Lung (tissue), 16 donors: ENCODE results near the gene KCNQ2. TPM values are rescaled to one million over a fixed set of nuclear protein-coding genes. Genes with fewer than 3 reads are reported as not detected.

Experiments used
- ATAC-seq: fragments of 200-7000 bp; cut with Tn5 transposase; one replicate; pipeline ENCODE4 v1.9.1; 2020; ENCODE audit warnings: moderate number of reproducible peaks; ENCODE audit not compliant: insufficient read depth, low FRiP score
- DNase-seq, 3 donors: peaks; one replicate each; pipeline ENCODE4 v3.0.0-alpha.2; 2013 to 2017
- H3K27ac ChIP-seq, 2 donors: one replicate each; pipeline ENCODE4 v1.5.1; 2013; ENCODE audit warnings: mild to moderate bottlenecking in 2 of 2, moderate library complexity in 2 of 2, control low read depth in 1 of 2, inconsistent platforms in 1 of 2, low read depth in 1 of 2, low read length in 1 of 2
- H3K27me3 ChIP-seq, 3 donors: one replicate each; pipeline ENCODE4 v1.5.1; 2013; ENCODE audit warnings: low read length in 2 of 3; ENCODE audit not compliant: control insufficient read depth in 3 of 3, insufficient read depth in 3 of 3
- H3K36me3 ChIP-seq, 4 donors: one replicate each; pipeline ENCODE4 v1.5.1; 2013; ENCODE audit warnings: low read length in 4 of 4, mild to moderate bottlenecking in 1 of 4, moderate library complexity in 1 of 4; ENCODE audit not compliant: control insufficient read depth in 4 of 4, insufficient read depth in 4 of 4
- H3K4me1 ChIP-seq, 5 donors: one replicate each; pipeline ENCODE4 v1.5.1; 2013; ENCODE audit warnings: low read length in 5 of 5, mild to moderate bottlenecking in 2 of 5, moderate library complexity in 1 of 5; ENCODE audit not compliant: control insufficient read depth in 5 of 5, insufficient read depth in 5 of 5
- H3K4me3 ChIP-seq: one replicate; pipeline ENCODE4 v1.5.1; 2013; ENCODE audit warnings: mild to moderate bottlenecking, control low read depth, moderate library complexity
- H3K9ac ChIP-seq, 2 donors: one replicate each; pipeline ENCODE4 v1.5.1; 2013; ENCODE audit warnings: low read length in 2 of 2, control low read depth in 1 of 2; ENCODE audit not compliant: insufficient read depth in 1 of 2
- H3K9me3 ChIP-seq, 4 donors: one replicate each; pipeline ENCODE4 v1.5.1; 2013; ENCODE audit warnings: low read length in 3 of 4, mild to moderate bottlenecking in 1 of 4, moderate library complexity in 1 of 4; ENCODE audit not compliant: control insufficient read depth in 4 of 4, insufficient read depth in 3 of 4
- WGBS, 2 donors: extraction: QIAGEN DNeasy Blood & Tissue Kit; methylation state at CpG; one replicate each; pipeline ENCODE4 v1.1.7; 2013; 5-methylcytosine and 5-hydroxymethylcytosine counted together
- long read RNA-seq, 5 donors: transcript quantifications; one replicate each; lab custom pipeline, GENCODE V29; 2026
- polyA plus RNA-seq, 2 donors: library from polyadenylated mRNA; stranded (reverse); fragments of 200-250 nt; gene quantifications; one replicate each; pipeline ENCODE4 v1.2.1, GENCODE V29; 2013
- total RNA-seq, 2 donors: library from RNA; depleted of rRNA in 1 of 2; stranded (reverse); fragments of >200 nt in 1 of 2; gene quantifications; one replicate each; pipeline ENCODE4 v1.2.1, GENCODE V29; 2014 to 2021
- TF ChIP-seq, protein P1 (sequence below): IDR thresholded peaks from 2 replicates; pipeline ENCODE4 v1.5.1; 2012; ENCODE audit warnings: mild to moderate bottlenecking; ENCODE audit errors: control extremely low read depth, extremely low read depth
- donor health status: control.
- donor health status: control.
- donor health status: Bipolar disorder and iron deficiency.
- donor health status: healthy.
- donor health status: DM: yes; HTN: yes; CAD: no.

Gene KCNQ2
- total RNA-seq (1 to 10 TPM in 1 of 2 donors, under 1 TPM in 1; 0.28 to 6.8 TPM), polyA plus RNA-seq (under 1 TPM in 1 of 2 donors, not detected in 1; 0.18 TPM)
- long read RNA-seq, donor 1, transcript KCNQ2-201 (8 exons, 1,426 nt): major isoform, 6 of 7 reads
- long read RNA-seq, donor 1, partial matches to known transcripts: 0 of 7 reads
- long read RNA-seq, donor 1, other reads (novel, unspliced or antisense): 0 of 7 reads
- long read RNA-seq, donor 2, partial matches to known transcripts: 0 of 3 reads
- long read RNA-seq, donor 2, other reads (novel, unspliced or antisense): 0 of 3 reads
- long read RNA-seq, donor 3, transcript KCNQ2-201 (8 exons, 1,426 nt): major isoform, 7 of 8 reads
- long read RNA-seq, donor 3, partial matches to known transcripts: 0 of 8 reads
- long read RNA-seq, donor 3, other reads (novel, unspliced or antisense): 0 of 8 reads
- long read RNA-seq, donor 4, transcript KCNQ2-201 (8 exons, 1,426 nt): major isoform, 7 of 7 reads
- long read RNA-seq, donor 4, partial matches to known transcripts: 0 of 7 reads
- long read RNA-seq, donor 4, other reads (novel, unspliced or antisense): 0 of 7 reads
- long read RNA-seq, donor 5, transcript KCNQ2-201 (8 exons, 1,426 nt): major isoform, 14 of 14 reads
- long read RNA-seq, donor 5, partial matches to known transcripts: 0 of 14 reads
- long read RNA-seq, donor 5, other reads (novel, unspliced or antisense): 0 of 14 reads

GRCh38 chr20:63471981-63472831 lies at the start of gene KCNQ2:
Gene KCNQ2 (minus strand): TSS chr20:63472655. CDS start chr20:63472463, 192 bp downstream.
- Histone ChIP-seq H3K9ac (no peak within 1 kb of the TSS), H3K4me1 (peaks cover 0 to 14% (median 0%) of the 10 kb centered on the region in 5 donors), H3K27me3 (peaks cover 27 to 44% (median 30%) of the 10 kb centered on the region in 3 donors), H3K4me3 (no peak within 1 kb of the TSS), H3K36me3 (no peaks in the 10 kb centered on the region), H3K9me3 (peaks cover 0 to 7% (median 0%) of the 10 kb centered on the region in 4 donors), H3K27ac (no peak within 1 kb of the TSS)
- 0 to 1% methylated on average over 75 to 110 of the region's 111 CpGs for WGBS, 2 donors
- DNase-seq (peak; percentile 17 to 51 (median 50)), ATAC-seq (no peak)
- TF ChIP-seq, protein P1, sequence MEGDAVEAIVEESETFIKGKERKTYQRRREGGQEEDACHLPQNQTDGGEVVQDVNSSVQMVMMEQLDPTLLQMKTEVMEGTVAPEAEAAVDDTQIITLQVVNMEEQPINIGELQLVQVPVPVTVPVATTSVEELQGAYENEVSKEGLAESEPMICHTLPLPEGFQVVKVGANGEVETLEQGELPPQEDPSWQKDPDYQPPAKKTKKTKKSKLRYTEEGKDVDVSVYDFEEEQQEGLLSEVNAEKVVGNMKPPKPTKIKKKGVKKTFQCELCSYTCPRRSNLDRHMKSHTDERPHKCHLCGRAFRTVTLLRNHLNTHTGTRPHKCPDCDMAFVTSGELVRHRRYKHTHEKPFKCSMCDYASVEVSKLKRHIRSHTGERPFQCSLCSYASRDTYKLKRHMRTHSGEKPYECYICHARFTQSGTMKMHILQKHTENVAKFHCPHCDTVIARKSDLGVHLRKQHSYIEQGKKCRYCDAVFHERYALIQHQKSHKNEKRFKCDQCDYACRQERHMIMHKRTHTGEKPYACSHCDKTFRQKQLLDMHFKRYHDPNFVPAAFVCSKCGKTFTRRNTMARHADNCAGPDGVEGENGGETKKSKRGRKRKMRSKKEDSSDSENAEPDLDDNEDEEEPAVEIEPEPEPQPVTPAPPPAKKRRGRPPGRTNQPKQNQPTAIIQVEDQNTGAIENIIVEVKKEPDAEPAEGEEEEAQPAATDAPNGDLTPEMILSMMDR: no peak

DNA sequence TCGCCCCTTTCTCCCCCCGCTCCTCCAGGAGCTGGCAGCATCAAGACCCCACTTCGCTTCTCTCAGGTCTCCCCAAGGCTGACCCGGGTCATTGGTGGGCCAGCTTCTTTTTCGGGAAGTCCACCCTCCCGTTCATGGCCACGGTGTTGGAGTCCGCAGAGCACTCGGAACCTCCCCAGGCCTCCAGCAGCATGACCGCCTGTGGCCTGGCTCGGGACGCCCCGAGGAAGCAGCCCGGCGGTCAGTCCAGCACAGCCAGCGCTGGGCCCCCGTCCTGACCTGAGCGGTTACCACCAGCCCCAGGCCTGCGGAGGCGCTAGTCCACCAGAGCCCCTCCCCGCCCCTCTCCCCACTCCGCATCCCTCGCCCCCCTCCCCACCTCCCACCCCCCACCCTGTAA lies 49.1 kb upstream of the KCNQ2 start:
- ATAC-seq (no peak), DNase-seq (peak in 1 of 3 donors; percentile 11)
- no peaks in the 10 kb centered on the region for H3K27me3 ChIP-seq
- TF ChIP-seq, protein P1: no peak
- WGBS, 2 donors: 52 to 68% methylated on average over 23 of the region's 23 CpGs
- peaks cover 0 to 22% (median 14%) of the 10 kb centered on the region in 4 donors for H3K36me3 ChIP-seq
- peaks cover 0 to 24% (median 7%) of the 10 kb centered on the region in 5 donors for H3K4me1 ChIP-seq
- H3K4me3 ChIP-seq: peak overlapping the region; percentile 90
- H3K9me3 ChIP-seq: peaks cover 0 to 5% (median 0%) of the 10 kb centered on the region in 4 donors
- no peak overlapping the region for H3K27ac ChIP-seq
- H3K9ac ChIP-seq: peak overlapping the region; percentile 37 to 46

GRCh38 chr20:63520934-63521601 lies 48.6 kb upstream of the KCNQ2 start:
- Histone ChIP-seq H3K9me3 (peaks cover 0 to 5% (median 0%) of the 10 kb centered on the region in 4 donors), H3K27me3 (no peaks in the 10 kb centered on the region), H3K36me3 (peaks cover 0 to 22% (median 14%) of the 10 kb centered on the region in 4 donors), H3K4me1 (peaks cover 0 to 24% (median 7%) of the 10 kb centered on the region in 5 donors), H3K27ac (peak overlapping the region; percentile 95), H3K9ac (peak overlapping the region; percentile 37 to 46), H3K4me3 (peak overlapping the region; percentile 90)
- peak; percentile 83 to 88 (median 87) for DNase-seq
- 1 to 2% methylated on average over 56 to 68 of the region's 68 CpGs for WGBS, 2 donors
- peak; percentile 68 for ATAC-seq
- TF ChIP-seq, protein P1: no peak
